Thymus (tissue), 14 donors: ENCODE data around the gene AGTRAP. TPM values are rescaled to one million over a fixed set of nuclear protein-coding genes. Genes with fewer than 3 reads are reported as not detected.

Experiments
- DNase-seq, 9 donors: peaks; one replicate each; pipeline ENCODE4 v3.0.0-alpha.2; 2013; ENCODE audit warnings: low spot score in 9 of 9, low read depth in 6 of 9, missing footprints in 1 of 9
- H3K27ac ChIP-seq, 2 donors: one replicate each; pipeline ENCODE4 v1.5.1; 2013; ENCODE audit warnings: control low read depth in 1 of 2, low read depth in 1 of 2, low read length in 1 of 2, mild to moderate bottlenecking in 1 of 2, moderate library complexity in 1 of 2
- H3K27me3 ChIP-seq, 2 donors: one replicate each; pipeline ENCODE4 v1.5.1; 2013; ENCODE audit warnings: low read length in 1 of 2; ENCODE audit not compliant: control insufficient read depth in 2 of 2, insufficient read depth in 1 of 2
- H3K36me3 ChIP-seq, 2 donors: one replicate each; pipeline ENCODE4 v1.5.1; 2013; ENCODE audit warnings: low read length in 1 of 2, mild to moderate bottlenecking in 1 of 2, moderate library complexity in 1 of 2; ENCODE audit not compliant: control insufficient read depth in 2 of 2, insufficient read depth in 2 of 2
- H3K4me1 ChIP-seq, 2 donors: one replicate each; pipeline ENCODE4 v1.5.1; 2013; ENCODE audit warnings: low read length in 2 of 2; ENCODE audit not compliant: control insufficient read depth in 2 of 2, insufficient read depth in 2 of 2
- H3K4me3 ChIP-seq, 2 donors: one replicate each; pipeline ENCODE4 v1.5.1; 2013; ENCODE audit warnings: low read length in 2 of 2, control low read depth in 1 of 2, mild to moderate bottlenecking in 1 of 2
- H3K9me3 ChIP-seq, 2 donors: one replicate each; pipeline ENCODE4 v1.5.1; 2013; ENCODE audit warnings: low read length in 1 of 2, mild to moderate bottlenecking in 1 of 2; ENCODE audit not compliant: control insufficient read depth in 2 of 2, insufficient read depth in 1 of 2
- WGBS: extraction: QIAGEN DNeasy Blood & Tissue Kit; methylation state at CpG from one replicate; pipeline ENCODE4 v1.1.7; 2013; 5-methylcytosine and 5-hydroxymethylcytosine counted together
- long read RNA-seq, 10 donors: transcript quantifications; one replicate each; lab custom pipeline, GENCODE V29; 2026
- polyA plus RNA-seq: library from polyadenylated mRNA; stranded (reverse); fragments of 200-250 nt; gene quantifications from one replicate; pipeline ENCODE4 v1.2.3, GENCODE V29; 2013
- total RNA-seq: library from RNA; stranded (reverse); fragments of 120-200 nt; gene quantifications from one replicate; pipeline ENCODE4 v1.2.4, GENCODE V29; 2013
- donor health status: healthy.

AGTRAP gene, protein sequence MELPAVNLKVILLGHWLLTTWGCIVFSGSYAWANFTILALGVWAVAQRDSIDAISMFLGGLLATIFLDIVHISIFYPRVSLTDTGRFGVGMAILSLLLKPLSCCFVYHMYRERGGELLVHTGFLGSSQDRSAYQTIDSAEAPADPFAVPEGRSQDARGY
- 20.5 TPM for total RNA-seq
- 84.2 TPM for polyA plus RNA-seq
- long read RNA-seq, donor 1, result 0 reads
- long read RNA-seq, donor 2, transcript AGTRAP-201 (5 exons, 1,107 nt), result major isoform, 18 of 29 reads
- long read RNA-seq, donor 2, transcript AGTRAP-203 (5 exons, 1,100 nt), result minor isoform, 5 of 29 reads
- long read RNA-seq, donor 2, partial matches to known transcripts, result 5 of 29 reads
- long read RNA-seq, donor 2, other reads (novel, unspliced or antisense), result 0 of 29 reads
- long read RNA-seq, donor 3, transcript AGTRAP-201 (5 exons, 1,107 nt), result major isoform, 11 of 25 reads
- long read RNA-seq, donor 3, partial matches to known transcripts, result 6 of 25 reads
- long read RNA-seq, donor 3, other reads (novel, unspliced or antisense), result 0 of 25 reads
- long read RNA-seq, donor 4, transcript AGTRAP-201 (5 exons, 1,107 nt), result major isoform, 5 of 7 reads
- long read RNA-seq, donor 4, partial matches to known transcripts, result 0 of 7 reads
- long read RNA-seq, donor 4, other reads (novel, unspliced or antisense), result 0 of 7 reads
- long read RNA-seq, donor 5, transcript AGTRAP-201 (5 exons, 1,107 nt), result major isoform, 18 of 35 reads
- long read RNA-seq, donor 5, partial matches to known transcripts, result 15 of 35 reads
- long read RNA-seq, donor 5, other reads (novel, unspliced or antisense), result 0 of 35 reads
- long read RNA-seq, donor 6, transcript AGTRAP-201 (5 exons, 1,107 nt), result major isoform, 7 of 9 reads
- long read RNA-seq, donor 6, partial matches to known transcripts, result 0 of 9 reads
- long read RNA-seq, donor 6, other reads (novel, unspliced or antisense), result 0 of 9 reads
- long read RNA-seq, donor 7, transcript AGTRAP-201 (5 exons, 1,107 nt), result major isoform, 11 of 16 reads
- long read RNA-seq, donor 7, partial matches to known transcripts, result 0 of 16 reads
- long read RNA-seq, donor 7, other reads (novel, unspliced or antisense), result 0 of 16 reads
- long read RNA-seq, donor 8, transcript AGTRAP-201 (5 exons, 1,107 nt), result major isoform, 5 of 7 reads
- long read RNA-seq, donor 8, partial matches to known transcripts, result 0 of 7 reads
- long read RNA-seq, donor 8, other reads (novel, unspliced or antisense), result 0 of 7 reads
- long read RNA-seq, donor 9, transcript AGTRAP-201 (5 exons, 1,107 nt), result major isoform, 9 of 9 reads
- long read RNA-seq, donor 9, partial matches to known transcripts, result 0 of 9 reads
- long read RNA-seq, donor 9, other reads (novel, unspliced or antisense), result 0 of 9 reads
- long read RNA-seq, donor 10, transcript AGTRAP-201 (5 exons, 1,107 nt), result major isoform, 10 of 13 reads
- long read RNA-seq, donor 10, partial matches to known transcripts, result 0 of 13 reads
- long read RNA-seq, donor 10, other reads (novel, unspliced or antisense), result 0 of 13 reads

DNA sequence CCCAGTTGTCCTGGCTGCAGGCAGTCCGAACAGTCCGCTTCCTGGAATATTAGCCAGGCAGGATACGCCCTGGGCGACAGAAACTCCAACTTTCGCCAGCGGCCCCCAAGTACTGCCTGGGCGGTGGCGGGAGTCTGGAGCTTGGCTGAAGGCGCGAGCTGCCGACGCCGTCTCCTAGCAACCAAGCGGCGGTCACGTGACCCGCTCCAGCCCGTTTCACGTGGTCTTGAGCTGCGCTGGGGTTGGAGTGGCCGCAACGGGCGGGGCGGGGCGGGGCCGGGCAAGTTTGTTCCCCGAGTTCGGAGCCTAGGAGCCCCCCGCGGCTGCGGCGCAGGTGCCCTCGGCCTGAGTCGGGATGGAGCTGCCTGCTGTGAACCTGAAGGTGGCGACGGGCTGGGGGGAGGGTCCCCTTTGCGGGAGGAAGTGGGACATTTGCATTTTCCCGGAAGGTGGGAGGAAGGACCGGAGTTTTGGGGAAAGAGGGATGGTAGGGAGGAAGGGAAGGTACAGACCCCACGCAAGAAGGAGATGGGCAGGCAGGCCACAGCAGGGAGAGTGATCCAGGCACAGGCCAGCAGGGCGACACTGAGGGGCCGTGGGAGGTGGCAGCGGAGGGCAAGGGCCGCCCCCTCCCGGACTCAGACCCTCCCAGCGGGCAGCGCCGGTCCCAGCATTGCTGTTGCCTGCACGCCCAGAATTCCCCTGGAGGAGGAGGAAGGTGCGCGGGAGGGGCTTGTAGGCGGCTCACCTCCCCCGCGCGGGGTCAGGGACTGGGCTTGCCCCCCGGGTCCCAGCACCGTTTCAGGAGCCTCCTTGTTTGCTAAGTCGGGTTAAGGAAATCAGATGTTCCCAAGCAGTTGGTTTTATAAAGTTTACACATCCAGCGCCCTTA lies at the start of gene AGTRAP:
AGTRAP (plus strand) TSS at position 283 of the 892 bp plus-strand sequence; CDS start at position 356, 73 bp downstream.
- 7% methylated on average over 59 of the region's 59 CpGs for WGBS
- peaks cover 0 to 1% of the 10 kb centered on the region in 2 donors for H3K9me3 ChIP-seq

DNA sequence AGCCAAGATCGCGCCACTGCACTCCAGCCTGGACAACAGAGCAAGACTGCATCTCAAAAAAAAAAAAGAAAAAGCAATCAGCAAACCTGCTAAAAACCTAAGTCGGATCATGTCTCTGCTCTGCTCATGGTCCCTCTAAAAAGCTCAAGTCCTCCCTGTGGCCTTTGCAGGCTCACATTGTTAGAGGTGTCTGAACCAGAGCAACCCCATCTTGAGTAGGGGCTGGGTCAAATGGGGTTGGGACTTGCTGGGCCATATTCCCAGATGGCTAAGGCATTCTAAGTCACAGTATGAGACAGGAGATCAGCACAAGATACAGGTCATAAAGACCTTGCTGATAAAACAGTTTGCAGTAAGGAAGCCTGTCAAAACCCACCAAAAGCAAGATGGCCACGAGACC lies 47.4 kb upstream of the AGTRAP start:
- Histone ChIP-seq H3K9me3 (no peaks in the 10 kb centered on the region), H3K27ac (no peak overlapping the region), H3K36me3 (no peaks in the 10 kb centered on the region), H3K27me3 (peaks cover 35 to 71% of the 10 kb centered on the region in 2 donors), H3K4me3 (no peak overlapping the region), H3K4me1 (peaks cover 4 to 7% of the 10 kb centered on the region in 2 donors)
- WGBS, result 97% methylated on average over 4 of the region's 4 CpGs
- no peak for DNase-seq

More for the DNA sequence above, at the start of gene AGTRAP:
- peaks cover 28 to 44% of the 10 kb centered on the region in 2 donors for H3K4me1 ChIP-seq
- peaks cover 0 to 18% of the 10 kb centered on the region in 2 donors for H3K27me3 ChIP-seq
- H3K27ac ChIP-seq, result peak within 1 kb of the TSS; percentile 66 to 83
- DNase-seq, result peak in 8 of 9 donors; percentile 61 to 90 (median 79)
- peak within 1 kb of the TSS; percentile 56 to 83 for H3K4me3 ChIP-seq
- H3K36me3 ChIP-seq, result peaks cover 0 to 3% of the 10 kb centered on the region in 2 donors

DNA sequence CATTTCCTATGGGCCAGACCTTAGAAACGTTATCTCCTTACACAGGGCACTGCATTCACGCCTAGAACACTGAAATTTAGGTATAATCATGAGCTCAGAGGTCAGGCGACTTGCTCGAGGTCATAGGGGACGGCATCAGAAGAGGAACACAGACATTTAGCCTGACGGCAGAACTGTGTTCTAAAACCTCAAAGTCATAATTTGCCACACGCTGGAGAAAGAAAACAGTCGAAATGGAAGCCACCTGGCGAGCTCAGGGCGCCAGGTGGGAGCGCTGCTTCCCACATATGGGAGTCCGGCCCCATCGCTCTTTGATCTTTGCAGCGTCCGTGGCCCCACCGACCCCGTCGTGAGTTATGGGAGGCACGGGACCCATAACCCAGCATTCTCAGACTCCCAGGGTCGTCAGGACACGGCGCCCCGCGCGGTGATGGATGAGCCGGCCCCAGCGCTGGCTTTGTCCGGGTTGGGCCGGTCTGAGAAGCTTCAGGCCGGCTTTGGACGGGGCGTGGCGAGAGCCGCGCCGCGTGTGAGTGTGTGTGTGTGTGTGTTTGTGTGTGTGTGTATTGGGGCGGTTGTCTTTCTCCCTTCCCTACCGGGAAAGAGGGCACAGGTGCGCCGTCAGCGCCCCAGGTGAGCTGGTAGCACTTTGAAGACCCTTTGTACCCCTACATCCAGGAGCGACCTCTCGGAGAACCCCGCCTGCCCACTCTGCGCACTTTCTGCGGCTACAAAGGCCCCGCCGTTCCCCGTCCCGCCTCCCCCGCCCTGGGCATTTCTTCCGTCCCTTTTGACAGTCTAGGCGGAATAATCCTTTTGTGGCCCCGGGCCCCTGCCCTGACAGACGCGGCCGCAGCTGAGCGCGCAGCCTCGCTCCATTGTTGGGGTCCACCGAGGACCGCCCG lies 45.3 kb upstream of the AGTRAP start:
- peaks cover 35 to 81% of the 10 kb centered on the region in 2 donors for H3K27me3 ChIP-seq
- H3K4me1 ChIP-seq, result peaks cover 4 to 7% of the 10 kb centered on the region in 2 donors
- DNase-seq, result no peak
- H3K27ac ChIP-seq, result no peak overlapping the region
- peak overlapping the region in 1 of 2 donors; percentile 29 for H3K4me3 ChIP-seq
- 3% methylated on average over 64 of the region's 64 CpGs for WGBS
- H3K36me3 ChIP-seq, result no peaks in the 10 kb centered on the region
- H3K9me3 ChIP-seq, result no peaks in the 10 kb centered on the region

DNA sequence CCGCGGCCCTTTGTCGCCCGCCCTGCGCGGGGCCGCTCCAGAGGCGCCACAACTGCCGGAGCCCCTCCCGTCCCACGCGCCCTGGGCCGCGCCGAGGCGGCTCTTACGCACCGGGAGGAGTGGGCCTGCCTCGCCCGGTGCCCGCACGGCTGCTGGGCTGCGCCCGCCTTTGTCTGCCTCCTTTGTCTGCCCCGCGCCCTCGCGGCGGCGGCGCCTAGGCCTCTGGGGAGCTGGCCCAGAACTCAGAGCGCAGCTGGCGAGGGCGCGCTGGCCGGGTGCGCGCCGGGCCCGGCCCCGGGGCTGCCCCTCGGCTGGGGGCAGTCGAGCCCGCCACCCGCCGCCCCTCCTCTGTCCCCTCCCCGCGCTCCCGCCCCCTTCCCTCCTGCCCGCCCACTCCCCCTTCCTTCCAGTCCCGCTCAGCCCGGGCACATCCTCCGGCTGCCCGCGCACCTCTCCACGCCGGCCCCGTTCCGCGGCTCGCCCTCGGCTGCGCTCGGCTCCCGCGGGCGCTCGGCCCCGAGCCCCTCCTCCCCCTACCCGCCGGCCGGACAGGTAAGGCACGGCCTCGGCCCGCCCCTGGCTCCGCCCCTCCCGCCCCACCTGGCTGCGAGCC lies 44.5 kb upstream of the AGTRAP start, which contains the start of gene DRAXIN:
DRAXIN (plus strand) TSS at position 409 of the 613 bp plus-strand sequence. CDS start 14,549 bp downstream, outside the sequence.
- no peaks in the 10 kb centered on the region for H3K9me3 ChIP-seq
- no peaks in the 10 kb centered on the region for H3K36me3 ChIP-seq
- H3K27me3 ChIP-seq, result peaks cover 35 to 83% of the 10 kb centered on the region in 2 donors
- H3K4me3 ChIP-seq, result peak within 1 kb of the TSS in 1 of 2 donors; percentile 29
- peak in 1 of 9 donors; percentile 7 for DNase-seq
- no peak within 1 kb of the TSS for H3K27ac ChIP-seq
- H3K4me1 ChIP-seq, result peaks cover 4 to 7% of the 10 kb centered on the region in 2 donors
- 2% methylated on average over 78 of the region's 78 CpGs for WGBS

DNA sequence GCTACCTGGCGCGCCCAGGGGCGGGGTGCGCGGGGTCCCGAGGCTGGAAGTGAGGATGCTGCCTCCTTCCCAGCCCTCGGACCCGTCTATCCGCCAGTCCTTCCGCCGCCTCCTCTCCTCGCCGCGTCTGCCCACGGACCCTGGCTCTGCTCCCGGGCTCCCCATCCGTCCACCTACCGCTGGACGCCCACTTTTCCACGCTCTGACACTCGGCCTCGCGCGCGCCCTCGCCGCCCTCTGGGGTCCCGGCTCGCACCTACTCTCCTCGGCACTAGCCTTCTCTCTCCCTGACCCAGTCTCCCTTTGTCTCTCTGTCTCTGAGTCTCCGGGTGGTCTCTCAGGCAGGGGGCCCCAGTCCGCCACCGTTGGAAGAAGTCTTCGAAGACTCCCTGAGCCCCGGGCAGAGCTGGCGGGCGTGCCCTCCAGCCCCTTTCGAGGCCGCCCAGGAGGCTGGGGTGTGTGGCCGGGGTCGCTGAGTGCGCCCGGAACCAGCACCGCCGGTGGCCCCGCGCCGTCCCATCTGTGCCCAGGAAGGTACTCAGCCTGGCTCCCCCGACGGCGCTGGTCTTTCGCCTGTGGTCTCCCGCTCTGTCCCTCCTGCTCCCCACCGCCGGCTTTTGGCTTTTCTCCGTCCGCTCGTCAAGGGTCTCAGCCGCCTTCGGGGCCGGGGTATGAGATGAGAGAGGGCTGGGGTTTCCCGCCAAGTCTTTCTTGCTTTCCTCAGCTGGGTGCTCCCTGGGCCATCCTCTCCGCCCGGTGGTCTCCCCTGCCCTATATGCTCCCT lies 43.8 kb upstream of the AGTRAP start:
- Histone ChIP-seq H3K36me3 (no peaks in the 10 kb centered on the region), H3K9me3 (no peaks in the 10 kb centered on the region), H3K27me3 (peaks cover 33 to 84% of the 10 kb centered on the region in 2 donors), H3K27ac (no peak overlapping the region), H3K4me1 (peaks cover 4 to 7% of the 10 kb centered on the region in 2 donors), H3K4me3 (no peak overlapping the region)
- no peak for DNase-seq
- WGBS, result 9% methylated on average over 64 of the region's 64 CpGs

DNA sequence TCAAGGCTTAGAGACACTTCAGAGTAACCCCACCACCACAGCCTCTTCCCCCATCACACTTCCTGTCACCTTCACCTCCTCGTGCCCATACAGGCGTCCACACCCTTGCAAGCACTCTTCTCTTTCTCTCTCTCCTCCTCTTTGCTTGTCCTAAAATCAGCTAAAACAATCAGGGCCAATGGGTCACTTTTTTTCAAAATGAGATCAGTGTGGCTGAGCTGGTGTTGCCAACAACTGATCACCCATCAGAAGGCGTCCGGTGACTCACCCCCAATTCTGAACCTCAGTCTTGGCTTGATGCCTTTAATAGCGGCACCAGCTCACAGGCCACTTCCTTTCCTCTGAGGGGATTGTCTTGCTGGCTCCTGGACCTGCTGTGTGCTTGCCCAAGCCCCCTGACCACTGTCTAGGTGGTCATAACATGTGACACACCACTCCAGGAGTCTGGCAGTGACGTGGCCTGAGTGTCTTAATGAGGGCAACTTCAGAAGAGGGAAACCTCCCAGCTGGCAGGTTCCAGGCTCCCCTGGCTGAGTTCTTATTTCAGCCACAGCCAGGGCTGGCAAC lies 42.8 kb upstream of the AGTRAP start:
- peak in 1 of 9 donors; percentile 14 for DNase-seq
- Histone ChIP-seq H3K4me3 (no peak overlapping the region), H3K4me1 (peaks cover 4 to 7% of the 10 kb centered on the region in 2 donors), H3K36me3 (no peaks in the 10 kb centered on the region), H3K27ac (no peak overlapping the region), H3K27me3 (peaks cover 33 to 83% of the 10 kb centered on the region in 2 donors), H3K9me3 (no peaks in the 10 kb centered on the region)
- 11% methylated on average over 6 of the region's 6 CpGs for WGBS
